ENCODE measurements around the gene N4BP3.
"Not testable (repeated sequence)": the region's sequence is repeated elsewhere in the genome, so short reads cannot be mapped to it uniquely, and the experiment has no call there.

The N4BP3 gene, protein sequence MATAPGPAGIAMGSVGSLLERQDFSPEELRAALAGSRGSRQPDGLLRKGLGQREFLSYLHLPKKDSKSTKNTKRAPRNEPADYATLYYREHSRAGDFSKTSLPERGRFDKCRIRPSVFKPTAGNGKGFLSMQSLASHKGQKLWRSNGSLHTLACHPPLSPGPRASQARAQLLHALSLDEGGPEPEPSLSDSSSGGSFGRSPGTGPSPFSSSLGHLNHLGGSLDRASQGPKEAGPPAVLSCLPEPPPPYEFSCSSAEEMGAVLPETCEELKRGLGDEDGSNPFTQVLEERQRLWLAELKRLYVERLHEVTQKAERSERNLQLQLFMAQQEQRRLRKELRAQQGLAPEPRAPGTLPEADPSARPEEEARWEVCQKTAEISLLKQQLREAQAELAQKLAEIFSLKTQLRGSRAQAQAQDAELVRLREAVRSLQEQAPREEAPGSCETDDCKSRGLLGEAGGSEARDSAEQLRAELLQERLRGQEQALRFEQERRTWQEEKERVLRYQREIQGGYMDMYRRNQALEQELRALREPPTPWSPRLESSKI

DNA sequence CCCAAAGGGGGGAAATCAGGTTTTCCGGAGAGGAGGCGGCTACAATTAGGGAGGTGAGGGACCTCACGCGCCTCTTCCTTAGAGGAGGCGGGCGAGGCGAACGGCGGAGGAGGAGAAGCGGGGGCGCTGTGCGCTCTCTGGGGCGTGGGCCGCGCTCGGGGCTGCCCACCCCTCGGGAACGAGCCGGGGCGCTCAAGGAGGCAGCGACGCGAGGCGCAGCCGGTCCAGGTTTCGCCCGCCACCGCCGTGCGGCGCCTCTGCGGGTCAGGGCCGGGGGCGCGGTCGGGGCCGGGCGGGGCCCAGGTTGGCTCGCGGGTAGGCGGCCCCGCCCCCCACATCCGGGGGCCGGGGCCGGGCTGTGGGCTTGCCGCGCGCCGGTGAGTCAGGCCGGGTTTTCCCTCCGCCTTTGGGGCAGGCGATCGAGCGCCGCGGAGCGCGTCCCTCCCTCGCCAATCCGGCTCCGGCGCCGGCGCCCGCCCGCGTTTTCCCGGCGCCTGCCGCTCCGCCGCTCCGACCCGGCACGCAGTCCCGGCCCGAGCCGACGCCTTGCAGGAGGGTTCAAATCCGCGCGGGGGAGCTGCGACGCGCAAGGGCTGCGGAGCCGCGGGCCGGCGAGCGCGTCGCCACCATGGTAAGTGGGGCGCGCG lies at the start of gene N4BP3:
Gene N4BP3 (plus strand): TSS at position 392 of the 647 bp plus-strand sequence. CDS start 6,052 bp downstream, outside the sequence.
- peak; percentile 80 for DNase-seq

DNA sequence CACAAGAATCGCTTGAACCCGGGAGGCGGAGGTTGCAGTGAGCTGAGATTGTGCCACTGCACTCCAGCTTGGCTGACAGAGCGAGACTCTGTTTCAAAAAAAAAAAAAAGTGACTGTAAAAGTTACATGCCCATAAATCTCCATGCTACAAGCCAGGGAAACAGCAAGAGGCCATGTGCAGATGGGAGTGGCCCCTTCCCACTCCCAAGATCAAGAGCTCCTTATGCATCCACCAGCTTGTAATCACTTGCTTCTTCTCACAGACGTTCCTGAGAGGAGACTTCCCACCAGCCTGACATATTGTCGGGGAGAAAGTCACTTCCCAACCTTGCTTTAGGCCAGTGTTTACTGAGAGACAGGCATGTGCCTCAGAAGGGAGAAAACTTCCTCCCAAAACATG lies 45.6 kb upstream of the N4BP3 start:
- no peak for DNase-seq

DNA sequence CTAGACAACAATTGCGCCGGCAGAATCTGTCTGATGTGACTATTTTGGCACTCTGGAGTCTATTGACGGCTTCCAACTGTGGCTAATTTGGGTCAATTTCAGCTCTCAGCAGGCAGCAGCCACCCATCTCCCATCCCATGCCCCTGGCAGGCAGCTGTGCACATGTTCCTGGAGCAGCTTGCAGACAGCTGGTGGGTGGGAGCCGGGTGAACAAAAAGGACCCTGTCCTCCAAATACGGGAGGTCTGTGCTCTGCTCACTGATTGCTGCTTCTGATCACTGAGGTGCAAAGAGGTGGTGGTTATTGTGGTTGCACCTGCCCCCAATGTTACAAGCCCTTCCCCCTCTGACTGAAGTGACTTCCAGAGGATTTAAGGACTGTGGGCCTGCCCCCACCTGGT lies 45.0 kb upstream of the N4BP3 start:
- DNase-seq, result no peak

DNA sequence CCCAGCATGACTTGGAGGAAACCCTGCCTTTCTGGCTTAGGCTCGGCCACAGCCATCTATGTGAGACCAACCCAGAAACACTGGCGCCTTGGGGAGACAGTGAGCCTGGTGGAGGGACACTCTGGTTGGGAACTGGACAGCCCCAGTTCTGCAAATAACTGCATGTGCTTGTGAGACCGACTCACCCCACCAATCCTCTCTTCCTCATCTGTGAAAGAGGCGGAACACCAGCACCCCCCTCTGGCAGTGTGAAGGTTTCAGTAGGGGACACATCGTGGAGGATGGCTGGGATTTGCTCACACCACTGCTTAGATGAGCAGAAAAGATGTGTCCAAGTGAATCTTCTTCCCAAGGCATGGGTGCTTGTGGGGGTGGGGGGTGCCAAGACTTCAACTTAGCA lies 43.4 kb upstream of the N4BP3 start:
- peak; percentile 28 for DNase-seq

DNA sequence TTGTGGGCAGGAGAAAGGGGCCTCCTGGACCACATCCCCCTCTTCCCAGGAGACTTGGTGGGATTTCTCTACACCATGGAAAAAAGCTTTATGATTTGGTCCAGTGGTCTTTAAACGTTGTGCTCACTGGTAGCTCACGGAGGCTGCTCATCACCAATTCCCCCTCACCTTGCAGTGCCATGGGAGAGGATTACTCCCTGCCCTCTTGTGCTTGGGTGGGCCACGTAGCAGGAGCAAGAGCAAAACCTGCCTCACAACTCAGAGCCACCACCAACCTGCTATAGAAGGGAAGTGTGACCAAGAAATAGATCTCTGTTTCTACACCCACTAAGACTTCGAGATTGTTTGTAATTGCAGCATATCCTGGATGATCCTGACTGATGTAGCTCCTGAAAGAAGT lies 42.2 kb upstream of the N4BP3 start:
- no peak for DNase-seq

DNA sequence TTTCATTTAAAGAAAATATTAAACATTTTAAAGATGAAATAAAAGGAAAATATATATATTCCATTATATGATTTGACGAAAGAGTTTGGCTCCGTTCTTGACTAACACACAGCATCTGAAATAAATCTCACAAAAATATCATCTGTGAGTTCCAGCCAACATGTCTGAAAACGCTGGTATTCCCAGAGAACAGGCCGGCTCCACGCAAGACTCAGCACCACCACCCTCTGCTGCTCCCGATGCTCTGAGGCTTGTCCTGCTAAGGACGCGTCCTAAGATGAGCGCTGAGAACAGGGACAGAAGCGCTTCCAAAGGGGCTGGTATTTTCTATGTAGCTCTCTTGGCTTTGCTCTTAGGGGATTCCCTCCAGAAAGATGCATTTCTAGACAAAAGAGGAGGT lies 40.6 kb upstream of the N4BP3 start:
- DNase-seq, result no peak

DNA sequence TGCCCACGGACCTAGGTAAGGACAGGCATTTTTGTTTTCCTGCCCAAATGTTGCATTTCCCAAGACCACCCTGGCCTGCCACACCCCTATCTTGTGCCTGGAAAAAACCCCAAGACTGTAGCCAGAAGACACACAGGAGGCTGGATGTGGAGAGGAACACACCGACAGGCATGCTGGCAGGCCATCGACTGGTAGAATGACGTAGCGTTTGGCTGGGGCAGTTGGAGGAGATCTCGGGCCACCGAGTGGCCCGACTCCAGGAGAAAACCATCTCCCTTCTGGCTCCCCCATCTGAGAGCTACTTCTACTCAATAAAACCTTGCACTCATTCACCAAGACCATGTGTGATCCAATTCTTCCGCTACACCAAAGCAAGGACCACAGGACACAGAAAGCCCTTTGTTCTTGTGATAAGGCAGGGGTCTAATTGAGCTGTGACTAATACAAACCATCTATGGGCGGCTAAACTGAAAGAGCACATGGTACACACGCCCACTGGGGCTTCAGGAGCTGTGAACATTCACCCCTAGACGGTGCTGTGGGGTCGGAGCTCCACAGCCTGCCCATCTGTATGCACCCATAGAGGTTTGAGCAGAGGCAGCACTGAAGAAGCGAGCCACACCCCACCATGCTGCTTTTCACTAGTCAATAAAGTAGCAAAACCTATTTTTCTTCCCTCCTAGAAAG lies 38.9 kb upstream of the N4BP3 start:
- no peak for DNase-seq

DNA sequence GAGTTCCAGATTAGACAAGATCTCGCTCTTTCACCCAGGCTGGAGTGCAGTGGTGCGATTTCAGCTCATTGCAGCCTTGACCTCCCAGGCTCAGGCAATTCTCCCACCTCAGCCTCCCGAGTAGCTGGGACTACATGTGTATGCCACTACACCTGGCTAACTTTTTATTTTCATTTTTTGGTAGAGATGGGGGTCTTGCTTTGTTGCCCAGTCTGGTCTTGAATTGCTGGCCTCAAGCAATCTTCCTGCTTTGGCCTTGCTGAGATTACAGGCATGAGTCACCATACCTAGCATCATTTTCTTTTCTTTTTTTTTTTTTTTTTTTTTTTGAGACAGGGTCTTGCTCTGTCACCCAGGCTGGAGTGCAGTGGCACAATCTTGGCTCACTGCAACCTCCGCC lies 36.4 kb upstream of the N4BP3 start:
- DNase-seq, result not testable (repeated sequence)

DNA sequence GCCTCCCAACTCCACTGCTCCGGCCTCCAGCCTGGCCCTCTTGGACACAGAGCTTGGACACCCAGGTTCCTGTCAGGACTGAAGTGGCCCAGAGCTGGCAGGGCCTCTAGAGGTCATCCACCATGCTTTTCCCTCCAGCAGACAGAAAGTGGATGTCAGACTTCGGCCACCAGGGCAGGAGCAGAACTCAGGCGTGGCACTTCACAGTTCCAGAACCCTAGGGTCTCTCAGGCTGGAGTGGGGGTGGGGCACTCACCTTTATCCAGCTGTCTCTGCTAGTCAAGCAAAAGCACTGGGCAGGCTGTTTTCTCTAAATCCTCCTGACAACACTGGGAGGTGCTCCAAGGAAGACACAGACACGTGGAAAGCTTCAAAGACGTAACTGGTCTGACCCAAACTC lies 35.6 kb upstream of the N4BP3 start:
- no peak for DNase-seq

DNA sequence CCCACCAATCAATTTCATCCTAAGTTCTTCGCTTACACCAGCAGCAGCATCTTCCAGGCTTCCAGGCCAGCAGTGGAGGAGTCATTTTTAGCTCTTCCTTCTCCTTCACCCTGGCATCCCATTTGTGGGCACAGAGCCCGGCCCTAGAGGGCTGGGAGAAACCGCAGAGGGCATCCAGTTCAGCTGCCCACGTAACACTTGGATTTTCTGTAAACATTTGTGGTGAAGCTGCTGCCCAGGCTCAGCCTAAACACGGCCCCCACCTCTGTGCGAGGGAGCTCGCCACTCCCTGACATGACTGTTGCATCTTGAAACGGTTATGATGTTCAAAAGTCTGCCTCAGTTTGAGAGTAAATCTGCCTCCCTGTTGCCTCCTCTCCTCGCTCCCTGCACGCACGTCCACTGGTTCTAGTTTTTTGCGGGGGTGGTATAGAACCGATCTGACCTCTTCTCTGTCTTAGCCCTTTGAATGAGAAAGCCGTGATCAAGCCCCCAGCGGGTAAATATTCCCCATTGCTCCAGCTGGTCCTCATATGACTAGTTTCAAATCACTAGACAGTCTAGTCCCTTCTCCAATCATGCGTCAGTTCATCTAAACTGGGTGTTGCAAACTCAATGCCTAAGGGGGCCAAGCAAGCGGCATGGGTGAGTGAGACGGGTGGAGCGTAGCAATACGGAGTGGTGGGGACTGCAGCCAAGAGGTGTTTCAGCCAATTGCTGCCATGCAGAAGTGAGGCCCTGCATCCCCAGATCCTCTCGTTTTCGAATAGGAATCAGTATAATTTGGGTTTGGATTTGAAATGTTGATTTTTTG lies 34.9 kb upstream of the N4BP3 start:
- no peak for DNase-seq

DNA sequence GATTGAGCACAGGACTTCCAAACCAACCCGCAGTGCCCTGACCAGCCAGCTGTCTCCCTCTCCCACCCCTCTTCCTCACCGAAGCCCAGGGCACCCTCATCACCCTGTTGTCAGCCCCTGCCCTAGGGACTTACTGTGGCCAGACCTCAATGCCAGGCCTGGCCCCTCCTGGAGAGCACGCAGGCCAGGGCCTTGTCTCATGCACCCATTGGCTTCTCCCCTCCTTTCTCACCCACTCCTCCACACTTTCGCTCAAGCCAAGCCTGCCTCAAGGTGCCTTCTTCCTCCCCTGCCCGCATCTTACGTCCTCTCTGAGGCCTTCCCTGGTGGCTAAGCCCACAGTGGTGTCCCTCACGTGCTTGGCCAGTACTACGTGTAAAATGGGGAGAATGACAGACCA lies 33.3 kb upstream of the N4BP3 start:
- no peak for DNase-seq

DNA sequence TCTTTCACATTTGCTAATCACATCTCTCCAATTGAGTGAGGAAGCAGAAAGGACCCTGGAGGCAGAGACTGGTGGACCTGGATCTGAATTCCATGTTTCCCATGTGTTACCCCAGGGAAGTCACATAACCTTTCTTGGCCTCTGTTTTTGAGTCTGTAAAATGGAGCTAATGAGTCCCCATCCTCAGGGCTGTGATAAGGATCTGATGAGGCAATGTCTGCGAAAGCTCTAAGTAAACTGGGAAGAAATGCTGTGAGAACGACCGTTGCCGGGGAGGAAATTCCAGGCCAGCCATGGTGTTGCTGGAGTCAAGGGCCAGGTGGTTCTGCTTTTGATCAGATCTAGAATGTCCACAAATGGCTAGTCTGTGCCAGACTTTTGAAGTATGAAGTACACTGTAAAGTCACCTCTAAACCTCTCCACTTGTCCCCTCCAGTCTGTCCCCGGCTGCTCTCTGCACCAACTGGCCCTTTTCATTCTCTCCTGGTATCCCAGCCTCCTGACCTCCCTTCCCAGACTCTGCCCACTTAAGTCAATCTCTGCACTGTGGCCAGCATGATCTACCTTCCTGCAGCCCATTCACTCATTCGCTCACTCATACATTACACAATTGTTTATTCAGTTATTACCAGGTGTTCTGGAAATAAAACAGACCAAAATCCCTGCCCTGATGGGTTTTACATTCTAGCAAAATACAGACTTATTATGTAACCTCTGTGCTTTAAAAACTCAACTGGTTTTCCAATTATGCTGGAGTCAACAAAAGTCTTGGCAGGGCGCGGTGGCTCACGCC lies 32.5 kb upstream of the N4BP3 start:
- no peak for DNase-seq

DNA sequence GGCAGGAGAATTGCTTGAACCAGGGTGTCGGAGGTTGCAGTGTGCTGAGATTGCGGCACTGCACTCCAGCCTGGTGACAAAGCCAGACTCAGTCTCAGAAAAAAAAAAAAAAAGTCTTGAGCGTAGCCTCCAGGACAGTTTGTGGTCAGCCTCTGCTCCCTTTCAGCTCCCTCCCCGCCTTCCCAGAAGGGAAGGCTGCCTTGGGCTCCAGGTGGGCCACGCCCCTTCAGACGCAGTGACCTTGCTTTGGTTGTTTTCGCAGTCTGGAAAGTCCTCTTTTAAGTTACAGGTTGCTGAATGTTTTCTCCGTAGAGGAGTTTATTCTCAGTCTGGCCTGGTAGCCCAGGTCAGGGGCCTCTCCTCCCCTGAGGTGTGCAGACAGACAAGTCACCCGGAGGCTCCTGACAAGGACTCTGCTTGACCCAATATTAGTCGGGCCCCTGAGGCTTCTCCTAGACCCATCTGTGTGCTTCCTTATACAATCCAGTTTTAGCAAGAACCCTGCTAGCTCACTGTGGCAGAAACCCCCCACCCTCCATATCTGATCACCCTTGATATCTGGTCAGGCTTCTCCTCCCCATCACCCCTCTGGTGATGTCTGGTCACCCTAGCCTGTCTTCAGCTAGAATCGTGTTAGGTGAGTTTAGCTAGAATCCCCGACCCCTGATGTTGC lies 31.6 kb upstream of the N4BP3 start:
- no peak for DNase-seq

DNA sequence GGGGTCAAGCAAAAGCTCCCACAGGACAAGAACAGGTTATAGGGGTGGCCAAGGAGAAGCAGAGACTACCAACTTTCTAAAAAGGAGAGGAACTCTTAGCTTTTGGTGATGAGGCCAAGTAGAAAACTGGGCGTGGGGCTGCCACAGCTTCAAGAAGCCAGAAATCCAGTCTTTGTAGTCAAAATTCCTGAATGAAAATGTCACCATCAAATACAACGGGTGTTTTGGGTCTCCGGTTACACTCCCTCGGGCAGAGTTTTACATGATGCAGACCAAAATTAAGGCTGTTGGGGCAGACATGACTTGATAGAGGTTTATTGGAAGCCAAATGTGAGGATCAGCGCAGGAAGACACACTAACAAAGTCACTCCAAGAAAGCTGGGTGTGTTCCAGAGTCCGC lies 29.4 kb upstream of the N4BP3 start:
- DNase-seq, result no peak

DNA sequence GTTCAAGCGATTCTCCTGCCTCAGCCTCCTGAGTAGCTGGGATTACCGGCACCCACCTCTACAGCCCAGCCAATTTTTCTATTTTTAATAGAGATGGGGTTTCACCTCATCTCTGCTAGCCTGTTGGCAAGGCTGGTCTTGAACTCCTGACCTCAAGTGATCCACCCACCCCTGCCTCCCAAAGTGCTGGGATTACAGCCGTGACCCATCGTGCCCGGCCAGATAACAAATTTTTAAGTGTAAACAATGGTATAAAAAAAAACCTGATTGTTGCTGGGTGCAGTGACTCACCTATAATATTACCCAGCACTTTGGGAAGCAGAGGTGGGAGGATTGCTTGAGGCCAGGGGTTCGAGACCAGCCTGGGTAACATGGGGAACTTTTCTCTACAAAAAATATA lies 28.0 kb upstream of the N4BP3 start:
- DNase-seq, result no peak

DNA sequence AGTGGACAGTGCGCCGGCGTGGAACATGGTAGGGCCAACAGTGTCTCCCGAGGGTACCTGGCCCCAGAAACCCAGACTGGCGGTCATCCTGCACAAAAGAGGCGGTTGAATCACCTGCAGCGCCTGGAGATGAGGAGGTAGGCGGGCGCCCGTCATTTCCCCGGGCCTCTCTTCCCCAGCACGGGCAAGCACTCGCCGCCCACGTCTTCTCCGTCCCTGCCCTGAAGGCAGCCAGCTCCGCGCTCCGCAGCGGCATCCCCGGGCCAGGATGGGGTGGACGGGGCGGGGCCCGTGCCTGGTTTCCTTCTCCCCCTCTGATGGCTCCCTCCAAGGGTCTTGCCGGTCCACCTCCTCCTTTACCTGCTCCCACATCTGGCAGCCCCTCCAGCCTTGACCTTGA lies 27.1 kb upstream of the N4BP3 start:
- DNase-seq, result no peak

DNA sequence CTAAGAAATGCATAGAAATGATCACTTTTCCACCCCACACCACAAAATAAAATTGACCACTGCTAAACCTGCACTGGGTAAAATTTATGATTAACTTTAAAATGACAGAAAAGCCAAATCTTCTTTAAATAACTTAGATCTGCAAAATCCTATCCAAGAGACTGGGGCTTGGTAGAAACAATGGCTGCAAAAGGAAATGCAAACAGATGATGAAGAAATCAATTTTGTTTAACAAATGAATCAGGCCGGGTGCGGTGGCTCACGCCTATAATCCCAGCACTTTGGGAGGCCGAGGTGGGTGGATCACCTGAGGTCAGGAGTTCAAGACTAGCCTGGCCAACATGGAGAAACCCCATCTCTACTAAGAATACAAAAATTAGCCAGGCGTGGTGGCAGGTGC lies 26.1 kb upstream of the N4BP3 start:
- not testable (repeated sequence) for DNase-seq

DNA sequence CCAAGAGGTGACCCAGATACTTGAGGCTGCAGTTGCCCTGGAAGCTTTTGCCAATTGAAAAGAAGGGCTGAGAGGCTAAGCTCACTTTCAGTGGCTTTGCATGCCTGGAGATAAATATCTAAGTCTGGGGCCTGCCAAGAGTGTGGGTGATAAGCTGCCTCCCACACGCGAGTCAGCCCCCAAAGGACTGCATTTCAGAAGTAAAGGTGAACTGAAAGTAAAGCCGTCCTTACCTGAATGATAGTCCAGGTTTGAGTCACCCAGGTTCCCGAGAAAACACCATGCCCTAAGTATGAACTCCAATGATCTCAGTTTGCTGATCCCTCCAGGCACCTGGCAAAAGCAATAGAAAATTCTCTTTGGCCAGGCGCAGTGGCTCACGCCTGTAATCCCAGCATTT lies 22.5 kb upstream of the N4BP3 start:
- DNase-seq, result no peak

DNA sequence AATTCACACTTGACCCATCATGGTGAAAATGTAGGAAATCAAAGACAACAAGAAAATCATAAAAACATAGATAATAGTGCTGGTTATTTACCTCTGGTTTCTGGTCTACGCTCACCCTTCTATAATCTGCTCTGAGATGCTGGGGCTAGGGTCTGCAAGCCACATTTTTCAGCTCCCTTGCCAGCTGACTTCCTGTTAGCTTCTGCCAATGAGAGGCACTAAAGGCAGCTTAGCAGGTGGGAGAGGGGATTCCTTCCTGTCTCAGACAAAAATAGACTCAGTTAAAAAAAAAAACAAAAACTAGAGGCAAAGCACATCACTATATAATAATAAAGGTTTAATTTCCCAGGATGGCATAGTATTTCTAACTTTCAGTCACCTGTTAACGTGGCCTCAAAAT lies 20.2 kb upstream of the N4BP3 start:
- no peak for DNase-seq

DNA sequence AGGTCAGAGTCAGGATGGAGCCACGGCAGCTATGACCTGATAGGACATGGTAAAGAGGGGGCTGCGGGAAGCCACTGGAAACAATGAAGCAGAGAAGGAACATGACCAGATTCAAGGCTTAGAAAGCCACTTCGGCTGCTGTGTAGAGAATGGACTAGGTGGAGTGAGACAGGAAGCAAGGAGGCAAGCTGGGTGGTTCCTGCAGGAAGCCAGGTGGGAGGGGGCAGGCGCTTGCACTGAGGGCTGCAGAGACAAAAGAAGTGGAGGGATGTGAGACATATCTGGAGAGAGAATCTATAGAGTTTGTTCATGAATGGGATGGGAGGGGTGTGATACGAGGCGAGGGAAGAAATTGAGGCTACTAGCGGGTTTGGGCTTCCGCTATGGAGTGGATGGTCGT lies 19.0 kb upstream of the N4BP3 start:
- DNase-seq, result no peak

DNA sequence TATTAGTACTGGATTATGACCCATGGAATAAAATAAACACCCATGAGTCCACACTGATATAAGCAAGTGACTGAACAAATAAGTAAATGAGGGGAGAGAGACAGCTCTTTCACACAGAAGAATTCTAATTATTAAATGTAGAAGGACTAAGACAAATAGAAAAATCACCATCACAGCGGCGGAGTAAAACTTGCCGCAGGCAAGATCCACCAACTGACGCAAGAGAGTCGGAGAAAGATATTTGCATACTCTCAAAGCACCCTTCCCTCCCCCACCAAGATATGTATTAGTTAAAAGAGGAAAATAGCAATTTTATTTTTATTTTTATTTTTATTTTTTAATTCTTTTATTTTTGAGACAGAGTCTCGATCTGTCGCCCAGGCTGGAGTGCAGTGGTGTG lies 14.6 kb upstream of the N4BP3 start:
- no peak for DNase-seq

DNA sequence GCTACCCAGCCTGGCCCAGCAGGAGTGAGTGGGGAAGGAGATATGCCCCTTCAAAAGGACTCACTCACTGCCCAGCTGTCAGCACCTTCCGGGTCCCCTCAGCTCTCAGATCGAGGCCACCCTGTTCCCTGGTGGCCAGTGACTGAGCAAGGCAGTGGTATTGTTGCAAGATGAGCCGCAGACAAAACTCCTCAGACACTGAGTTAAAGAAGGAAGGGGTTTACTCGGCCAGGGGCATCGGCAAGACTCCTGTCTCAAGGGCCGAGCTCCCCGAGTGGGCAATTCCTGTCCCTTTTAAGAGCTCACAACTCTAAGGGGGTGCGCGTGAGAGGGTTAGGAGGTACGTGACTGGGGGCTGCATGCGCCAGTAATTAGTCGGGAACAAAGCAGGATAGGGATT lies 9.7 kb upstream of the N4BP3 start:
- no peak for DNase-seq

Measured in activated CD4-positive, alpha-beta T cell treated with anti-CD3 and anti-CD28 coated beads, Interleukin-2, amount 50 U/mL, for 1 hour (primary cell).